Caco-2 (cell line): ENCODE results near the gene LHX6. TPM values are rescaled to one million over a fixed set of nuclear protein-coding genes. Genes with fewer than 3 reads are reported as not detected.

Experiments
- BruUV-seq: library from RNA; stranded (reverse); fragments of 400-500 nt; replicated peaks from 2 replicates; lab custom pipeline; 2021; lab: Mats Ljungman, UMichigan
- CTCF ChIA-PET: fragments of 300-600 bp; sonication (Branson Sonifier 250); formaldehyde crosslinking; loops from one replicate; lab custom pipeline; 2022; ENCODE audit warnings: antibody characterized with exemption; lab: Charles Lee
- POLR2A ChIA-PET: fragments of 300-600 bp; sonication (Branson Sonifier 250); formaldehyde crosslinking; loops from one replicate; lab custom pipeline; 2022; ENCODE audit warnings: antibody characterized with exemption; lab: Charles Lee
- DNase-seq, 2 experiments: peaks; one replicate each; pipeline versions ENCODE4 v3.0.0 to v3.0.0-alpha.2; 2020 to 2022
- H3K27me3 ChIP-seq: replicated peaks from 2 replicates; pipeline ENCODE4 v1.6.0; 2011; ENCODE audit warnings: low read length; ENCODE audit not compliant: control insufficient read depth, insufficient read depth
- H3K36me3 ChIP-seq: 2 replicates; pipeline ENCODE4 v1.5.1; 2011; ENCODE audit warnings: low read length; ENCODE audit not compliant: control insufficient read depth, insufficient read depth
- H3K4me1 ChIP-seq: fragments of 250-450 bp; sonication (Bioruptor Pico); 2 replicates; pipeline ENCODE4 v1.5.1; 2020; ENCODE audit warnings: mild to moderate bottlenecking
- H3K4me3 ChIP-seq: 2 replicates; pipeline ENCODE4 v1.5.1; 2011; ENCODE audit warnings: low read depth, mild to moderate bottlenecking, control low read depth, low read length
- H3K9me3 ChIP-seq: fragments of 250-450 bp; sonication (Bioruptor Pico); 2 replicates; pipeline ENCODE4 v1.5.1; 2020; ENCODE audit warnings: mild to moderate bottlenecking, moderate library complexity
- H3K27ac Mint-ChIP-seq: one replicate; pipeline ENCODE4 v1.8.0; 2022; ENCODE audit warnings: mixed read lengths; ENCODE audit not compliant: unreplicated experiment
- H3K27me3 Mint-ChIP-seq: one replicate; pipeline ENCODE4 v1.8.0; 2022; ENCODE audit warnings: mixed read lengths; ENCODE audit not compliant: insufficient read depth, unreplicated experiment
- H3K36me3 Mint-ChIP-seq: one replicate; pipeline ENCODE4 v1.8.0; 2022; ENCODE audit warnings: mild to moderate bottlenecking, mixed read lengths; ENCODE audit not compliant: insufficient read depth, unreplicated experiment
- H3K4me1 Mint-ChIP-seq: one replicate; pipeline ENCODE4 v1.8.0; 2022; ENCODE audit warnings: low read depth, mixed read lengths; ENCODE audit not compliant: unreplicated experiment
- H3K4me3 Mint-ChIP-seq: one replicate; pipeline ENCODE4 v1.8.0; 2022; ENCODE audit warnings: mild to moderate bottlenecking, moderate library complexity, mixed read lengths; ENCODE audit not compliant: unreplicated experiment
- H3K9me3 Mint-ChIP-seq: one replicate; pipeline ENCODE4 v1.8.0; 2022; ENCODE audit warnings: mixed read lengths; ENCODE audit not compliant: unreplicated experiment
- intact Hi-C: fragments of 100-400 bp; cut with micrococcal nuclease; formaldehyde crosslinking; loops from one replicate; pipeline ENCODE4 v1.10.0; 2022; ENCODE audit not compliant: unreplicated experiment
- total RNA-seq: library from RNA; stranded (reverse); gene quantifications from 2 replicates; pipeline ENCODE4 v1.2.3, GENCODE V29; 2022
- TF ChIP-seq, protein P1 (sequence below), 2 experiments: fragments of 200-600 bp in 1 of 2; IDR thresholded peaks; 1 replicate in 1 of 2; 2 replicates in 1 of 2; pipeline versions ENCODE4 v1.5.1 to v1.8.0; 2011 to 2022; ENCODE audit warnings: antibody characterized with exemption in 1 of 2, control low read depth in 1 of 2, inconsistent platforms in 1 of 2, low read depth in 1 of 2, low read length in 1 of 2, mild to moderate bottlenecking in 1 of 2, moderate library complexity in 1 of 2; ENCODE audit not compliant: insufficient read depth in 1 of 2, severe bottlenecking in 1 of 2, unreplicated experiment in 1 of 2

LHX6 gene
- total RNA-seq, 1 experiment from 2014 or later = 6.1 TPM

DNA sequence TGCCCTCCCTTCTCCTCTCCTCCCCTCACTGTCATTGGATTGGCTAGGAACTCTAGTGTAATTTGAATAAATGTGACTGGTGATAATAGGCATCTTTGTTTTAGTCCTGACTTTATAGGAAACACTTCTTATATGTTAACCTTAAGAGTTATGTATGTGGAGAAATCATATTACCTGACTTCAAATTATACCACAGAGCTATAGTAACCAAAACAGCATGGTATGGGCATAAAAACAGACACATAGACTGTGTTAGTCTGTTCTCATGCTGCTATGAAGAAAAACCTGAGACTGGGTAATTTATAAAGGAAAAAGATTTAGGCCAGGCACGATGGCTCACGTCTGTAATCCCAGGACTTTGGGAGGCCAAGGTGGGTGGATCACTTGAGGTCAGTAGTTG, 45.3 kb upstream of the LHX6 start:
- Mint-ChIP-seq H3K4me3 (no peak overlapping the region), H3K27me3 (no peaks in the 10 kb centered on the region), H3K9me3 (peaks cover 19% of the 10 kb centered on the region), H3K4me1 (no peaks in the 10 kb centered on the region), H3K36me3 (peaks cover 71% of the 10 kb centered on the region), H3K27ac (no peak overlapping the region)
- Histone ChIP-seq H3K4me3 (no peak overlapping the region), H3K27me3 (no peaks in the 10 kb centered on the region), H3K9me3 (peaks cover 9% of the 10 kb centered on the region), H3K4me1 (no peaks in the 10 kb centered on the region), H3K36me3 (no peaks in the 10 kb centered on the region)
- BruUV-seq = no TSS peak
- TF ChIP-seq, protein P1, sequence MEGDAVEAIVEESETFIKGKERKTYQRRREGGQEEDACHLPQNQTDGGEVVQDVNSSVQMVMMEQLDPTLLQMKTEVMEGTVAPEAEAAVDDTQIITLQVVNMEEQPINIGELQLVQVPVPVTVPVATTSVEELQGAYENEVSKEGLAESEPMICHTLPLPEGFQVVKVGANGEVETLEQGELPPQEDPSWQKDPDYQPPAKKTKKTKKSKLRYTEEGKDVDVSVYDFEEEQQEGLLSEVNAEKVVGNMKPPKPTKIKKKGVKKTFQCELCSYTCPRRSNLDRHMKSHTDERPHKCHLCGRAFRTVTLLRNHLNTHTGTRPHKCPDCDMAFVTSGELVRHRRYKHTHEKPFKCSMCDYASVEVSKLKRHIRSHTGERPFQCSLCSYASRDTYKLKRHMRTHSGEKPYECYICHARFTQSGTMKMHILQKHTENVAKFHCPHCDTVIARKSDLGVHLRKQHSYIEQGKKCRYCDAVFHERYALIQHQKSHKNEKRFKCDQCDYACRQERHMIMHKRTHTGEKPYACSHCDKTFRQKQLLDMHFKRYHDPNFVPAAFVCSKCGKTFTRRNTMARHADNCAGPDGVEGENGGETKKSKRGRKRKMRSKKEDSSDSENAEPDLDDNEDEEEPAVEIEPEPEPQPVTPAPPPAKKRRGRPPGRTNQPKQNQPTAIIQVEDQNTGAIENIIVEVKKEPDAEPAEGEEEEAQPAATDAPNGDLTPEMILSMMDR (IDR thresholded peaks at IDR 0.05; ENCODE audit: insufficient read depth in 1 of 2, low read depth in 1 of 2, low read length in 1 of 2, severe bottlenecking in 1 of 2, unreplicated experiment in 1 of 2) = no peak
- DNase-seq = no peak
- POLR2A ChIA-PET = interaction anchor here (1.6 kb wide), 1 partner anchor 9 kb away, joined by 4 read pairs; the partner anchor contains the start of genes MRRF and RBM18
- CTCF ChIA-PET = no interaction called here
- intact Hi-C loops = no loop called here

DNA sequence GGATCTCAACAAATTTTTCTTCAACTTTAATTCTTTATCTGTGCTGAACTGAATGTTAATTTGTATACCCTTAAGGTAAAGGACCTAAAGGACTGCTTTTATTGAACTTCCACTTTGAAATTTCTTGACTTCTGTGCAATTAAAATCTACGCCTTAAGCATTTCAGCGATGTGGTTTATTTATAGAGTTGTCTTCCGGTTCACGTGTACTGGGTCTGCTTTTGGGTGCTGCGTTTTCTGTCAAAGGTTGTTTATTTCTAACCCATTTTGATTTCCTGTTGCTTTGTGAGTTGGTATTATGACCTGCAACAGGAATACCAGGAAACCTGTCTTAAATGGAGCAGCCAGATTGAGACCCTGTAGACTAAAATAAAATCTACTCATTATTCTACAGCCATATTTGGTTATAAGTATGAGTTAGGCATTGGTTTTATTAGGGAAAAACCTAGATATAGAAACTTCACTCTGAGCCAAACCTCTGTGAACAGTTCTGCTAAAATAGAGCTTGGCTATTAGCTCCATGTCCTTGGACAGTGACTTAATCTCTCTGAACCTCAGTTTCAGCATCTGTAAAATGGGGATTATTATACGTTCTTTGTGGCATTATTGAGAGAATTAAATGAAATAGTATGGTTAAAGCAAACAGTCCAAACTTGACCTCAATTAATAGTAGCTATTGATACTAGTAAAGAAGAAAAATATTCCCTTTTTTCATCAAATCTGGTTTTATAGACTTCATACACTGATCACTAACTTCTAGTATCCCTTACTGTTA, 39.5 kb upstream of the LHX6 start:
- BruUV-seq = no TSS peak
- Histone ChIP-seq H3K4me3 (no peak overlapping the region), H3K36me3 (no peaks in the 10 kb centered on the region), H3K27me3 (no peaks in the 10 kb centered on the region), H3K4me1 (0 out of 2 replicates have a peak, but pooled peaks cover 3% of the 10 kb centered on the region), H3K9me3 (no peaks in the 10 kb centered on the region)
- H3K27ac Mint-ChIP-seq = no peak overlapping the region
- no peaks in the 10 kb centered on the region for H3K9me3 Mint-ChIP-seq
- H3K4me3 Mint-ChIP-seq = no peak overlapping the region
- TF ChIP-seq, protein P1 (IDR thresholded peaks at IDR 0.05; ENCODE audit: insufficient read depth in 1 of 2, low read depth in 1 of 2, low read length in 1 of 2, severe bottlenecking in 1 of 2, unreplicated experiment in 1 of 2) = no peak
- intact Hi-C loops = no loop called here
- ChIA-PET CTCF (interaction anchor here (0.6 kb wide), 1 partner anchor 176 kb away, joined by 3 read pairs; no protein-coding TSS in a partner anchor), POLR2A (no interaction called here)
- H3K27me3 Mint-ChIP-seq = no peaks in the 10 kb centered on the region
- peaks cover 37% of the 10 kb centered on the region for H3K36me3 Mint-ChIP-seq
- no peak for DNase-seq
- peaks cover 18% of the 10 kb centered on the region for H3K4me1 Mint-ChIP-seq

DNA sequence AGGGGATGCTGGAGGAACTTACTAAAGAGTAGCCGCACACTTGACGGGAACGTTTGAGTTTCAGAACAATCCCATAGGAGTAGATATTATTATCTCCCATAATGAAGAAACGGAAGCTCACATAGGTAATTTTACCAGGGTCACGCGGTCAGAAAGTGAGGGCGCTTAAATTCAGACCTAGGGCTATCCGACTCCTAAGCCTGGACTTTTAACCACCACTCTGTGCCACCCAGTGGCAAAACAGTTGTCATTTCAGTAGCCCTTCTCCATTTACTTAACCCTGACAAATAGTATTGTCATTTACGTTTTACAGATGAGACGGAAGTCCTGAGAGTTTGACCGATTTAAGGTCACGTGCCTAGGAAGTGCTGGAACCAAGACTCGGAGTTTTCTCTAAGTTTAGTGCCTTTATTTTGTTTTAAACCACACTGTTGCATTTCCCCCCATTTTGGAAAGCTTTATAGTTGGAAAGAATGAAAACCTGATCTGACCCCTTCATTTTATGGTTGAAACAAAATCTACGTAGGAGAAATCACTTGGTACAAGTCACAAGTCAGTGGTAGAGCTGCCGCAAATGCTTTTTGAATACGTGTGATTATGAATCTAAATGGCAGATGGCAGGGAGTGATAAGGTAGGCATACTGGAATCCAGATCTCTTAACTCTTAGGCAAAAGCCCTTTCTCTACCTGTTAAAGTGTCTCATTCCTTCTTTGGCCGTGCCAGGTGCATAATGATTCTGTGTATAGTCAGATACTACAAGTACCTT, 36.6 kb upstream of the LHX6 start:
- CTCF ChIA-PET = interaction anchor here (0.8 to 2.8 kb wide), 5 partner anchors 48 to 167 kb away, joined by 3 to 12 read pairs (median 5); no protein-coding TSS in a partner anchor
- peak; percentile 49 to 52 for DNase-seq
- Histone ChIP-seq H3K36me3 (no peaks in the 10 kb centered on the region; the same call in 1 of the 2 replicates), H3K27me3 (no peaks in the 10 kb centered on the region), H3K4me1 (0 out of 2 replicates have a peak, but pooled peaks cover 3% of the 10 kb centered on the region), H3K4me3 (peak overlapping the region; percentile 65), H3K9me3 (no peaks in the 10 kb centered on the region)
- peak overlapping the region; percentile 87 for H3K4me3 Mint-ChIP-seq
- peak overlapping the region; percentile 99 for H3K27ac Mint-ChIP-seq
- intact Hi-C loops = loop anchor here (1.0 to 2.0 kb wide), 3 partner anchors 51 to 140 kb away; partner anchors contain the start of genes MORN5 and NDUFA8
- H3K27me3 Mint-ChIP-seq = no peaks in the 10 kb centered on the region
- POLR2A ChIA-PET = interaction anchor here (0.6 to 1.8 kb wide), 7 partner anchors 8 to 290 kb away, joined by 3 to 24 read pairs (median 4); partner anchors contain the start of genes MORN5 and NDUFA8
- TF ChIP-seq, protein P1 (IDR thresholded peaks at IDR 0.05; ENCODE audit: insufficient read depth in 1 of 2, low read depth in 1 of 2, low read length in 1 of 2, severe bottlenecking in 1 of 2, unreplicated experiment in 1 of 2) = no peak
- H3K4me1 Mint-ChIP-seq = peaks cover 28% of the 10 kb centered on the region
- BruUV-seq = TSS peak; percentile 69
- H3K36me3 Mint-ChIP-seq = peaks cover 17% of the 10 kb centered on the region
- H3K9me3 Mint-ChIP-seq = no peaks in the 10 kb centered on the region
